Loucy (cell line): Measurements from ENCODE around the gene MN1.

Source experiments
- H2AFZ ChIP-seq: fragments of 200-600 bp; sonication (generic); 2 replicates; pipeline ENCODE4 v1.6.0; 2016; ENCODE audit warnings: antibody characterized with exemption, mild to moderate bottlenecking, low read length, moderate library complexity
- H3F3A ChIP-seq: fragments of 200-600 bp; 2 replicates; pipeline ENCODE4 v1.6.0; 2016; ENCODE audit warnings: antibody characterized with exemption, low read depth, mild to moderate bottlenecking
- H3K27me3 ChIP-seq: fragments of 200-600 bp; sonication (generic); 2 replicates; pipeline ENCODE4 v1.6.1; 2014; ENCODE audit warnings: low read length, mild to moderate bottlenecking; ENCODE audit not compliant: insufficient read depth, poor library complexity, severe bottlenecking
- H3K36me3 ChIP-seq: fragments of 200-600 bp; sonication (generic); 2 replicates; pipeline ENCODE4 v1.6.1; 2016; ENCODE audit warnings: low read length; ENCODE audit not compliant: insufficient read depth
- H3K4me1 ChIP-seq: fragments of 200-600 bp; sonication (generic); 2 replicates; pipeline ENCODE4 v1.5.1; 2014; ENCODE audit warnings: low read length, mild to moderate bottlenecking; ENCODE audit not compliant: insufficient read depth, poor library complexity, severe bottlenecking
- H3K4me2 ChIP-seq: fragments of 200-600 bp; sonication (generic); 2 replicates; pipeline ENCODE4 v1.6.0; 2014; ENCODE audit warnings: antibody characterized with exemption, low read length, low read depth, mild to moderate bottlenecking; ENCODE audit not compliant: poor library complexity, severe bottlenecking
- H3K4me3 ChIP-seq: fragments of 200-600 bp; sonication (generic); 2 replicates; pipeline ENCODE4 v1.5.1; 2014; ENCODE audit warnings: low read length, mild to moderate bottlenecking, mixed read lengths; ENCODE audit not compliant: poor library complexity, severe bottlenecking
- H3K79me2 ChIP-seq: fragments of 200-600 bp; sonication (generic); 2 replicates; pipeline ENCODE4 v1.6.1; 2014; ENCODE audit warnings: low read length; ENCODE audit not compliant: insufficient read depth
- H3K9ac ChIP-seq: fragments of 200-600 bp; sonication (generic); 2 replicates; pipeline ENCODE4 v1.6.0; 2014; ENCODE audit warnings: mild to moderate bottlenecking, low read depth, low read length, moderate library complexity; ENCODE audit not compliant: poor library complexity, severe bottlenecking
- H3K9me2 ChIP-seq: fragments of 200-600 bp; sonication (generic); replicated peaks from 2 replicates; pipeline ENCODE4 v1.6.1; 2016; ENCODE audit warnings: low read depth, low read length, mixed read lengths
- H3K9me3 ChIP-seq: fragments of 200-600 bp; sonication (generic); 2 replicates; pipeline ENCODE4 v1.6.1; 2014; ENCODE audit warnings: mild to moderate bottlenecking, antibody characterized with exemption, low read length, low read depth; ENCODE audit not compliant: insufficient read depth
- H4K20me1 ChIP-seq: fragments of 200-600 bp; sonication (generic); 2 replicates; pipeline ENCODE4 v1.6.0; 2014; ENCODE audit warnings: antibody characterized with exemption, low read length, mild to moderate bottlenecking; ENCODE audit not compliant: insufficient read depth, poor library complexity, severe bottlenecking
- CTCF ChIP-seq: fragments of 200-600 bp; sonication (generic); conservative IDR thresholded peaks from 2 replicates; pipeline ENCODE4 v1.5.1; 2014; ENCODE audit warnings: mild to moderate bottlenecking, antibody characterized with exemption, low read length
- EZH2phosphoT487 ChIP-seq: fragments of 200-600 bp; IDR thresholded peaks from 2 replicates; pipeline ENCODE4 v1.6.1; 2018; ENCODE audit warnings: antibody characterized with exemption, mild to moderate bottlenecking, moderate library complexity, borderline replicate concordance

The MN1 gene

GRCh38 chr22:27761665-27762064 is 39.9 kb downstream of the MN1 start:
- no peak overlapping the region for H3K4me3 ChIP-seq
- no peak overlapping the region for H3K9ac ChIP-seq
- H2AFZ ChIP-seq = no peak overlapping the region
- H3K27me3 ChIP-seq = no peaks in the 10 kb centered on the region
- H3F3A ChIP-seq = no peaks in the 10 kb centered on the region
- no peaks in the 10 kb centered on the region for H3K36me3 ChIP-seq
- no peaks in the 10 kb centered on the region for H3K9me2 ChIP-seq
- no peak for TF ChIP-seq EZH2phosphoT487
- no peak for TF ChIP-seq CTCF
- no peak overlapping the region for H3K4me2 ChIP-seq
- no peaks in the 10 kb centered on the region for H4K20me1 ChIP-seq
- H3K4me1 ChIP-seq = no peaks in the 10 kb centered on the region
- no peaks in the 10 kb centered on the region for H3K9me3 ChIP-seq
- no peaks in the 10 kb centered on the region for H3K79me2 ChIP-seq

- no peaks in the 10 kb centered on the region for H3K4me1 ChIP-seq
- no peaks in the 10 kb centered on the region for H3K36me3 ChIP-seq
- H4K20me1 ChIP-seq = no peaks in the 10 kb centered on the region
- no peaks in the 10 kb centered on the region for H3K9me2 ChIP-seq
- H3K9me3 ChIP-seq = no peaks in the 10 kb centered on the region
- H3K4me2 ChIP-seq = no peak overlapping the region
- no peaks in the 10 kb centered on the region for H3F3A ChIP-seq
- no peaks in the 10 kb centered on the region for H3K27me3 ChIP-seq
- H3K4me3 ChIP-seq = no peak overlapping the region
- TF ChIP-seq CTCF (no peak), EZH2phosphoT487 (no peak)
- H2AFZ ChIP-seq = no peak overlapping the region
- H3K79me2 ChIP-seq = no peaks in the 10 kb centered on the region
- H3K9ac ChIP-seq = no peak overlapping the region
Measured at GRCh38 chr22:27761000-27761399, 40.6 kb downstream of the MN1 start.

- Histone ChIP-seq H3K79me2 (no peaks in the 10 kb centered on the region), H3K27me3 (no peaks in the 10 kb centered on the region), H3K9me3 (no peaks in the 10 kb centered on the region), H3K9ac (no peak overlapping the region), H3K9me2 (no peaks in the 10 kb centered on the region), H3F3A (no peaks in the 10 kb centered on the region), H4K20me1 (no peaks in the 10 kb centered on the region), H3K36me3 (no peaks in the 10 kb centered on the region), H3K4me2 (no peak overlapping the region), H3K4me3 (no peak overlapping the region), H3K4me1 (no peaks in the 10 kb centered on the region), H2AFZ (no peak overlapping the region)
- TF ChIP-seq EZH2phosphoT487 = no peak
Measured at GRCh38 chr22:27760474-27760873, 41.1 kb downstream of the MN1 start.

GRCh38 chr22:27757928-27758525 is 43.5 kb downstream of the MN1 start:
- no peak overlapping the region for H3K9ac ChIP-seq
- no peaks in the 10 kb centered on the region for H3K9me3 ChIP-seq
- H3K4me3 ChIP-seq = no peak overlapping the region

More at GRCh38 chr22:27757928-27758525, 43.5 kb downstream of the MN1 start:
- peaks cover 3% of the 10 kb centered on the region for H3K4me1 ChIP-seq
- no peak overlapping the region for H3K4me2 ChIP-seq
- H4K20me1 ChIP-seq = no peaks in the 10 kb centered on the region
- H3F3A ChIP-seq = no peaks in the 10 kb centered on the region
- H2AFZ ChIP-seq = no peak overlapping the region
- H3K9me2 ChIP-seq = no peaks in the 10 kb centered on the region
- TF ChIP-seq EZH2phosphoT487 (no peak), CTCF (no peak)
- H3K36me3 ChIP-seq = no peaks in the 10 kb centered on the region
- no peaks in the 10 kb centered on the region for H3K79me2 ChIP-seq
- H3K27me3 ChIP-seq = no peaks in the 10 kb centered on the region
